Nephron (organoid): ENCODE data around the gene TPM1.
A peak's percentile ranks its signal among the peaks of the same experiment; 100 is the strongest.

Experiments
- H3K27ac Mint-ChIP-seq, 3 experiments: 2 replicates each; pipeline ENCODE4 v1.8.0; 2020; ENCODE audit warnings: mixed read lengths in 3 of 3, mild to moderate bottlenecking in 2 of 3, moderate library complexity in 1 of 3
- H3K27me3 Mint-ChIP-seq: 2 replicates; pipeline ENCODE4 v1.8.0; 2021; ENCODE audit warnings: low read depth, mild to moderate bottlenecking, moderate library complexity, mixed read lengths
- H3K36me3 Mint-ChIP-seq: 2 replicates; pipeline ENCODE4 v1.8.0; 2020; ENCODE audit warnings: low read depth, mixed read lengths
- H3K4me1 Mint-ChIP-seq: 2 replicates; pipeline ENCODE4 v1.8.0; 2020; ENCODE audit warnings: mixed read lengths
- H3K4me3 Mint-ChIP-seq, 3 experiments: 2 replicates each; pipeline ENCODE4 v1.8.0; 2020; ENCODE audit warnings: mild to moderate bottlenecking in 3 of 3, mixed read lengths in 3 of 3, moderate library complexity in 2 of 3
- H3K9me3 Mint-ChIP-seq: 2 replicates; pipeline ENCODE4 v1.8.0; 2020; ENCODE audit warnings: mixed read lengths
- TF ChIP-seq, protein P1 (sequence below), 3 experiments: fragments of 200-600 bp; sonication (generic); IDR thresholded peaks; one replicate each; pipeline ENCODE4 v1.5.0; 2021; ENCODE audit warnings: antibody characterized with exemption in 3 of 3; ENCODE audit not compliant: unreplicated experiment in 3 of 3

TPM1 gene

DNA sequence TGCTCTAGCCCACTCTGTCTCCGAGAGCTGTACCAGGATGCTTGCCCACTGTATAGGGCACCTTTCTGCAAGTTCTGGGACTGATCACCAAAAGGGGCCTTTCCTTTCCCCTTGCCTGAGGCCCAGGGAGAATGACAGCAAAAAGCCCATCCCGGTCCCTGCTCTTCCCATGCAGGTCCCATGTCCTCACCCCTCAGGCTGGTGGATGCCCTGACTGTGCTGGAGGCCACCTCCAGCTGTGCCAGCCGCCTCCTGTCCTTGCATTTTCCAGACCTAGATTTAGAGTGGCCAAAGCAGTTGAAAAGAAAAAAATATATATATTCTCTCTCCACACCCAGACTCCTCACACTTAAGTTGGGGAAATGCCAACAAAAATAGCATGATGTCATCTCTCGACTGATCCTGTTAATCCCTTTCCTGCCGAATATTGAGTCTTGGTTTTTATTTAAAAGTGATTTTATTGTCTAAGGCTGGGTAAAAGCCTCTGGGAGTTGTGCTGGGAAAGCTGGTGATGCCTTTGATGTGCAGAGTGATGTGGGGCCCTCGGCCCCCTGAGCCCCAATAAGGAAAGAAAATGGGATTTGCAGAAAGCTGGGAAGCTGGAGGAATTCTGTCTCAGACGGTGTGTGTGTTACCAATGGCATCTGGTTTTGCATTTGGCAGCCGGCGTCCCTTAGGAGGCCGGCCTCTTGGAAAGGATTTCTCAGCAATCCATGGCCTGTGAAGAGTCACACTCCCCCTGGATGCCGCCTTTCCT, 29.3 kb upstream of the TPM1 start:
- Mint-ChIP-seq H3K4me3 (peak overlapping the region in 1 of 3 experiments; percentile 47), H3K36me3 (no peaks in the 10 kb centered on the region), H3K27ac (peak overlapping the region; percentile 84 to 91 (median 86)), H3K27me3 (peaks cover 4% of the 10 kb centered on the region), H3K9me3 (peaks cover 3% of the 10 kb centered on the region), H3K4me1 (peaks cover 32% of the 10 kb centered on the region)
- TF ChIP-seq, protein P1, sequence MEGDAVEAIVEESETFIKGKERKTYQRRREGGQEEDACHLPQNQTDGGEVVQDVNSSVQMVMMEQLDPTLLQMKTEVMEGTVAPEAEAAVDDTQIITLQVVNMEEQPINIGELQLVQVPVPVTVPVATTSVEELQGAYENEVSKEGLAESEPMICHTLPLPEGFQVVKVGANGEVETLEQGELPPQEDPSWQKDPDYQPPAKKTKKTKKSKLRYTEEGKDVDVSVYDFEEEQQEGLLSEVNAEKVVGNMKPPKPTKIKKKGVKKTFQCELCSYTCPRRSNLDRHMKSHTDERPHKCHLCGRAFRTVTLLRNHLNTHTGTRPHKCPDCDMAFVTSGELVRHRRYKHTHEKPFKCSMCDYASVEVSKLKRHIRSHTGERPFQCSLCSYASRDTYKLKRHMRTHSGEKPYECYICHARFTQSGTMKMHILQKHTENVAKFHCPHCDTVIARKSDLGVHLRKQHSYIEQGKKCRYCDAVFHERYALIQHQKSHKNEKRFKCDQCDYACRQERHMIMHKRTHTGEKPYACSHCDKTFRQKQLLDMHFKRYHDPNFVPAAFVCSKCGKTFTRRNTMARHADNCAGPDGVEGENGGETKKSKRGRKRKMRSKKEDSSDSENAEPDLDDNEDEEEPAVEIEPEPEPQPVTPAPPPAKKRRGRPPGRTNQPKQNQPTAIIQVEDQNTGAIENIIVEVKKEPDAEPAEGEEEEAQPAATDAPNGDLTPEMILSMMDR (IDR thresholded peaks at IDR 0.05; ENCODE audit: unreplicated experiment in 3 of 3): no peak

DNA sequence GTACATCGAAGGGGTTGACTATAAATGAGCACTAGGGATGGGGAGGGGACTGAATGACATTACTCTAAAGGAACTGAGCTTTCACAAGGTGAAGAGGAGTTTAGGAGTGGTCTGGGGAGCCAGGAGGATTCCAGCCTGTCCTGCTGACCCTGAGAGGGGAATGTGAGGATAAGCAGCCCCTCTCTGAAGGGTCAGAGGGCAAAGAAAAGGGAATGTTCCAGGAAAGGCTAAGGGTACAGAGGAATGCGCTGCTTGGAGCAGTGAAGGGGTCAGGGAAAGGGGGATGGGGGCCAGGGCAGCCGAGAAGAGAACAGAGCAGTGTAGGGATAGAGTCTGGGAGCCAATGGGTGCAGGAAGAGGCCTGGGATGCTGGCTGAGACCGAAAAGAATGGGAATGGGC, 28.0 kb upstream of the TPM1 start:
- Mint-ChIP-seq H3K27ac (peak overlapping the region; percentile 84 to 91 (median 86)), H3K36me3 (no peaks in the 10 kb centered on the region), H3K9me3 (peaks cover 6% of the 10 kb centered on the region), H3K4me1 (peaks cover 38% of the 10 kb centered on the region), H3K27me3 (peaks cover 4% of the 10 kb centered on the region), H3K4me3 (no peak overlapping the region)
- TF ChIP-seq, protein P1 (IDR thresholded peaks at IDR 0.05; ENCODE audit: unreplicated experiment in 3 of 3): no peak

DNA sequence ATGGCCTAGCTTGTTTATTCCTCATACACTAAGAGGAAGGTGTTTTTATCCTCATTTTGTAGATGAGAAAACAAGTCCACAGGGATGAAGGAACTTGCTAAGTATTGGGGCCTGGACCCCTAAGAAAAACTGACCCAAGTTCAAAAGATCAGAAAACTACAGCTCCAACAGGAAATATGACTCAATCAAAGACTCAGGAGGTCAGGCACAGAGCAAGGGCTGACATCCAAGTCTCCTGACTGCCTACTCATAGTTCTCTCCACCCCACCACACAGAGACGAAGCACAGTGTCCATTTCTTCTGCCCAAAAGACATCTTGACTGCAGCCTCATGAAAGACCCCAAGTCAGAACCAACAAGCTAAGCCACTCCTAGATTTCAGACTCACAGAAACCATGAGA, 26.9 kb upstream of the TPM1 start:
- Mint-ChIP-seq H3K36me3 (no peaks in the 10 kb centered on the region), H3K4me1 (peaks cover 41% of the 10 kb centered on the region), H3K9me3 (peaks cover 6% of the 10 kb centered on the region), H3K27ac (peak overlapping the region in 2 of 3 experiments; percentile 27 to 78), H3K4me3 (no peak overlapping the region), H3K27me3 (peaks cover 4% of the 10 kb centered on the region)
- TF ChIP-seq, protein P1 (IDR thresholded peaks at IDR 0.05; ENCODE audit: unreplicated experiment in 3 of 3): no peak

DNA sequence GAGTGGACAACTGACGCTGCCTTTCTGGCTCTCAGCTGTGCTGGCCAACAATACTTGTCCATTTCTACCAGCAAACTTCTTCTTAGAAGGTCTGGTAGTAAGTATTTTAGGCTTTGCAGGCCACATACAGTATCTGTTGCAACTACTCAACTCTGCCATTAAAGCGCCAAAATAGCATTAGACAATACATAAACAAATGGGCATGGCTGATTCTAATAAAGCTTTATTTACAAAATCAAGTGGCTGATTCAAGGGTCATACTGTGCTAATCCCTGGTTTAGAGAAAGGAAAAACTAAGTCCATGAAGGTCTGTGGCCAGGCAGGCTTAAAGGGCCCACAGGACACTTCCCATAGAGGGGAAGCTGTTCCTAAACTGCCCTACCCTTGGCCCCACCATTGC, 26.3 kb upstream of the TPM1 start:
- Mint-ChIP-seq H3K4me1 (peaks cover 41% of the 10 kb centered on the region), H3K9me3 (peaks cover 6% of the 10 kb centered on the region), H3K4me3 (no peak overlapping the region), H3K36me3 (no peaks in the 10 kb centered on the region), H3K27ac (no peak overlapping the region), H3K27me3 (no peaks in the 10 kb centered on the region)
- TF ChIP-seq, protein P1 (IDR thresholded peaks at IDR 0.05; ENCODE audit: unreplicated experiment in 3 of 3): no peak

DNA sequence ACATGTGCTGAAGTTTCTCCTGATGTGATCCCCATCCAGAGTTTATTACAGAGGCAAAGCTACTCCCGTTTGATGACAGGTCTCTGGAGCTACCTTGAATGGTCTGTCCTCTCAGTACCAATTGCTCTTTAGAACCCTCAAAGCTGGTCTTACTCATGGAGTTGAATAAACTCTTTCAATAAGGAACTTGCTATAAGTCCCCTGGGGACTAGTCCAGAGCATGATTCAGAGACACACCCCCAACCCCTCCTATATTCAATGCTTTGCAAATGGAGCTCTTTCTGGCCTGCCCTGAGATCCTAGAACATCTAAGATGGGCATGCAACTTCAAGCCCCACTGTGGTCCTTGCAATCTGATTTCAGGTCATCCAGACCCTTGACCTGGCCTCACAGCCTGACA, 23.9 kb upstream of the TPM1 start:
- no peaks in the 10 kb centered on the region for H3K27me3 Mint-ChIP-seq
- H3K27ac Mint-ChIP-seq: no peak overlapping the region
- H3K36me3 Mint-ChIP-seq: no peaks in the 10 kb centered on the region
- no peak overlapping the region for H3K4me3 Mint-ChIP-seq
- H3K9me3 Mint-ChIP-seq: peaks cover 6% of the 10 kb centered on the region
- H3K4me1 Mint-ChIP-seq: peaks cover 33% of the 10 kb centered on the region
- TF ChIP-seq, protein P1 (IDR thresholded peaks at IDR 0.05; ENCODE audit: unreplicated experiment in 3 of 3): no peak
